ENCODE measurements around the gene FHOD1. TPM values are rescaled to one million over a fixed set of nuclear protein-coding genes. Genes with fewer than 3 reads are reported as not detected.
A peak's percentile ranks its signal among the peaks of the same experiment; 100 is the strongest.

The FHOD1 gene
- polyA plus RNA-seq, 2 of the 4 experiments (the other 2 are of a cell fraction) = 16.1 to 33.6 TPM

DNA sequence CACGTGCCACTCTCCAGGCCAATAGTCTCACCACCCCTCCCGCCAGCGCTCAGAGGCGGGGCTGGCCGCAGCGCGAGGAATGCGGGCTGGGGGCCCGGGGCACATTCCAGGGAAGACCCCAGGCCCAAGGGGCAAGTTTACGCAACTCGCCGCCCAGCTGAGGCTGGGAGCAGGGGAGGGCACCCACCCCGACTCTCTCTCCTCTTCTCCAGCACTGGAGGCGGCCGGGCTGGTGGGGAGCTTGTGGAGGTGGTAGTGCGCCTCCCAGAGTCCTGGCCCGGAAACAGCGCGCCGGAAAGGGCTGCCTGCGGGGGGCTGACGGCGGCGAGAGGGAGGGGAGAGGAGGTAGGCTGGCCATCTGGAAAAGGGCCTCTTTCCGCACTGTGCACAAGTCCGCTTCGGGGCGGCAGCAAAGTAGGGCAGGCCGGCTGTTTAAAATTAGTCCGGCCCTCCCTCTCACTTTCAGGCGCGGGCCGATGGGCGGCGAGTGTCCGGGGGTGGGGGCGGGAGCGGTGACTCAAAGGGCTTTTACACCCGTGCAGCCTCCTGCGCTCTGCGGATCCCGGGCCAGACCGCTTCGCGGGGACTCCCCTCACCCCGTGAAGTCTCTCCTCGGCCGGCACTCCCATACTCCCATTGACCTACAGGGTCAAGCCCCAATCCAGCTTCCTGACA lies 1.1 kb downstream of the FHOD1 start:
- Histone ChIP-seq H3K9me3 (no peaks in the 10 kb centered on the region), H3K27ac (peak overlapping the region; percentile 91 to 98), H3K4me2 (peak overlapping the region; percentile 97), H3K4me3 (peak overlapping the region; percentile 74), H3K4me1 (peaks cover 61% of the 10 kb centered on the region)
- TF ChIP-seq CEBPB (IDR thresholded peaks at IDR 0.05) (peak in 1 of 2 experiments; percentile 50; a peak in 1 of 4 replicates), NPAS2 (CRISPR knock-in tag; IDR thresholded peaks at IDR 0.05; ENCODE audit: borderline replicate concordance) (no peak), CHD4 (IDR thresholded peaks at IDR 0.05; ENCODE audit: borderline replicate concordance) (no peak), ZC3H11A (IDR thresholded peaks at IDR 0.05) (0 out of 2 replicates have a peak, but pooled peaks have one; percentile 0), HOXB13 (CRISPR knock-in tag; IDR thresholded peaks at IDR 0.05; ENCODE audit: low read depth) (0 out of 2 replicates have a peak, but pooled peaks have one; percentile 46), POLR2A (IDR thresholded peaks at IDR 0.05; ENCODE audit: low read length) (peak; percentile 23; the same call in 1 of the 2 replicates), JUN (IDR thresholded peaks at IDR 0.05) (peak in 1 of 2 experiments; percentile 57; a peak in 2 of 5 replicates), RAD21 (conservative IDR thresholded peaks at IDR 0.05 in 1 of 2, IDR thresholded peaks at IDR 0.05 in 1 of 2) (peak; percentile 9 to 41; a peak in 3 of 5 replicates), RARB (CRISPR knock-in tag; IDR thresholded peaks at IDR 0.05) (no peak), SMC3 (IDR thresholded peaks at IDR 0.05) (peak; percentile 30; the same call in 1 of the 3 replicates)
- TF ChIP-seq, protein P1, sequence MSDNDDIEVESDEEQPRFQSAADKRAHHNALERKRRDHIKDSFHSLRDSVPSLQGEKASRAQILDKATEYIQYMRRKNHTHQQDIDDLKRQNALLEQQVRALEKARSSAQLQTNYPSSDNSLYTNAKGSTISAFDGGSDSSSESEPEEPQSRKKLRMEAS (IDR thresholded peaks at IDR 0.05) = peak; percentile 94; the same call in 1 of the 2 replicates
- TF ChIP-seq, protein P2, sequence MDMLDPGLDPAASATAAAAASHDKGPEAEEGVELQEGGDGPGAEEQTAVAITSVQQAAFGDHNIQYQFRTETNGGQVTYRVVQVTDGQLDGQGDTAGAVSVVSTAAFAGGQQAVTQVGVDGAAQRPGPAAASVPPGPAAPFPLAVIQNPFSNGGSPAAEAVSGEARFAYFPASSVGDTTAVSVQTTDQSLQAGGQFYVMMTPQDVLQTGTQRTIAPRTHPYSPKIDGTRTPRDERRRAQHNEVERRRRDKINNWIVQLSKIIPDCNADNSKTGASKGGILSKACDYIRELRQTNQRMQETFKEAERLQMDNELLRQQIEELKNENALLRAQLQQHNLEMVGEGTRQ (IDR thresholded peaks at IDR 0.05) = peak; percentile 82
- TF ChIP-seq, protein P3, sequence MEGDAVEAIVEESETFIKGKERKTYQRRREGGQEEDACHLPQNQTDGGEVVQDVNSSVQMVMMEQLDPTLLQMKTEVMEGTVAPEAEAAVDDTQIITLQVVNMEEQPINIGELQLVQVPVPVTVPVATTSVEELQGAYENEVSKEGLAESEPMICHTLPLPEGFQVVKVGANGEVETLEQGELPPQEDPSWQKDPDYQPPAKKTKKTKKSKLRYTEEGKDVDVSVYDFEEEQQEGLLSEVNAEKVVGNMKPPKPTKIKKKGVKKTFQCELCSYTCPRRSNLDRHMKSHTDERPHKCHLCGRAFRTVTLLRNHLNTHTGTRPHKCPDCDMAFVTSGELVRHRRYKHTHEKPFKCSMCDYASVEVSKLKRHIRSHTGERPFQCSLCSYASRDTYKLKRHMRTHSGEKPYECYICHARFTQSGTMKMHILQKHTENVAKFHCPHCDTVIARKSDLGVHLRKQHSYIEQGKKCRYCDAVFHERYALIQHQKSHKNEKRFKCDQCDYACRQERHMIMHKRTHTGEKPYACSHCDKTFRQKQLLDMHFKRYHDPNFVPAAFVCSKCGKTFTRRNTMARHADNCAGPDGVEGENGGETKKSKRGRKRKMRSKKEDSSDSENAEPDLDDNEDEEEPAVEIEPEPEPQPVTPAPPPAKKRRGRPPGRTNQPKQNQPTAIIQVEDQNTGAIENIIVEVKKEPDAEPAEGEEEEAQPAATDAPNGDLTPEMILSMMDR (IDR thresholded peaks at IDR 0.05) = peak; percentile 50
- TF ChIP-seq, protein P4, sequence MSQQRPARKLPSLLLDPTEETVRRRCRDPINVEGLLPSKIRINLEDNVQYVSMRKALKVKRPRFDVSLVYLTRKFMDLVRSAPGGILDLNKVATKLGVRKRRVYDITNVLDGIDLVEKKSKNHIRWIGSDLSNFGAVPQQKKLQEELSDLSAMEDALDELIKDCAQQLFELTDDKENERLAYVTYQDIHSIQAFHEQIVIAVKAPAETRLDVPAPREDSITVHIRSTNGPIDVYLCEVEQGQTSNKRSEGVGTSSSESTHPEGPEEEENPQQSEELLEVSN (IDR thresholded peaks at IDR 0.05; ENCODE audit: borderline replicate concordance, low read depth) = peak; percentile 90; the same call in 1 of the 2 replicates
- ChIA-PET CTCF (interaction anchor here (0.6 to 9.7 kb wide), 18 partner anchors 13 to 270 kb away, joined by 3 to 138 read pairs (median 4); partner anchors contain the start of genes KCTD19, LRRC36, TMEM208 and TPPP3), POLR2A (interaction anchor here (0.7 to 3.3 kb wide), 6 partner anchors 15 to 48 kb away, joined by 3 to 30 read pairs (median 3); partner anchors contain the start of gene TMEM208)
- no peak for FAIRE-seq
- peak; percentile 46 to 64 for ATAC-seq
- WGBS (ENCODE audit: missing lambda C conversion rate) = 2% methylated on average over 20 of the region's 48 CpGs
- peak; percentile 56 to 79 for DNase-seq (ENCODE audit: low read depth in 1 of 2, low spot score in 1 of 2)

DNA sequence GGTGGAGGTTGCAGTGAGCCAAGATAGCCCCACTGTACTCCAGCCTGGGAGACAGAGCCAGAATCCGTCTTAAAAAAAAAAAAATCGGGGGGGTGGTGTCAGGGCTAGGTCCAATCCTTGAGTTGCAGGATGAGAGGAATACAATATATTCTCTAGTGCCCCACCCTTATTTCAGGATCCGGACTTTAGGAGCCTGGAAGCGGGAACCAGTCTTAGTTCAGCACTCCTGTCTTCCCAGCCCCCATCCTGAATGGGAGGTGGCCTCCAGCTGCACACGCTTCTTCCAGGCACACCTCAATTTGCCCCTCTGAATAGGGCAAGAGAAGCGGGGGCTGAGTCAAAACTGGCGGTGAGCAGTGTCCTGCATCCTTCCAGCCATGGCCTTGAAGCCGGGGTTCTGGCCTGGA lies 1.6 kb downstream of the FHOD1 start:
- FAIRE-seq (no peak), DNase-seq (ENCODE audit: low read depth in 1 of 2, low spot score in 1 of 2) (no peak), ATAC-seq (no peak)
- ChIA-PET POLR2A (interaction anchor here (0.7 to 3.3 kb wide), 7 partner anchors 14 to 48 kb away, joined by 3 to 30 read pairs (median 3); partner anchors contain the start of gene TMEM208), CTCF (interaction anchor here (0.6 to 9.7 kb wide), 18 partner anchors 13 to 269 kb away, joined by 3 to 138 read pairs (median 3); partner anchors contain the start of genes KCTD19, LRRC36, TMEM208 and TPPP3)
- peak overlapping the region; percentile 74 for H3K4me3 ChIP-seq
- peak overlapping the region; percentile 97 for H3K4me2 ChIP-seq
- H3K27ac ChIP-seq = peak overlapping the region; percentile 91 to 98
- 16% methylated on average over 7 of the region's 8 CpGs for WGBS (ENCODE audit: missing lambda C conversion rate)
- peaks cover 67% of the 10 kb centered on the region for H3K4me1 ChIP-seq
- TF ChIP-seq POLR2A (IDR thresholded peaks at IDR 0.05; ENCODE audit: low read length) = no peak
- 0 out of 2 replicates have a peak, but pooled peaks have one; percentile 1 for TF ChIP-seq ZC3H11A (IDR thresholded peaks at IDR 0.05)
- TF ChIP-seq CBX8 (IDR thresholded peaks at IDR 0.05) = no peak
- H3K9me3 ChIP-seq = no peaks in the 10 kb centered on the region

DNA sequence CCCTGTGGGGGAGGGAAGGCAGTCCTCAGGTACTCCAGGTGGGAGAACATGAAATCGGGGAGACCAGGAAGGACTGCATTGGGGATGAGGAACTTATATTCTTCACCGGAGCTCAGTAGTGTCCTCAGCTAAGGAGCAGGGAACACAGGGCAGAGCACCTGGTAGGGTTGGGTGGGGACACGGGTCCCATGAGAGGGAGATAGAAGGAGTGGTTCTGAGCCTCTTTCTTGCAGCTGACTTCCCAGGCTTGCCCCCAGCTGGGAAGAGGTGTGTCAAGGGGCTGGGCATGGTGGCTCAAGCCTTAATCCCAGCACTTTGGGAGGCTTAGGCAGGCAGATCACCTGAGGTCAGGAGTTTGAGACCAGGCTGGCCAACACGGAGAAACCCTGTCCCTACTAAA lies 2.1 kb downstream of the FHOD1 start:
- POLR2A ChIA-PET = interaction anchor here (2.0 kb wide), 2 partner anchors 18 to 21 kb away, joined by 6 to 12 read pairs; partner anchors contain the start of gene TMEM208
- peak overlapping the region; percentile 74; the same call in 2 of the 3 replicates for H3K4me3 ChIP-seq
- H3K9me3 ChIP-seq = no peaks in the 10 kb centered on the region
- H3K4me2 ChIP-seq = peak overlapping the region; percentile 97
- DNase-seq (ENCODE audit: low read depth in 1 of 2, low spot score in 1 of 2) (no peak), FAIRE-seq (no peak), ATAC-seq (no peak)
- H3K4me1 ChIP-seq = peaks cover 70% of the 10 kb centered on the region
- 77% methylated on average over 4 of the region's 4 CpGs for WGBS (ENCODE audit: missing lambda C conversion rate)
- peak overlapping the region; percentile 91 to 98 for H3K27ac ChIP-seq
- CTCF ChIA-PET = interaction anchor here (0.9 to 9.7 kb wide), 9 partner anchors 12 to 196 kb away, joined by 3 to 138 read pairs (median 5); partner anchors contain the start of gene TMEM208
- TF ChIP-seq HOXB13 (CRISPR knock-in tag; IDR thresholded peaks at IDR 0.05; ENCODE audit: low read depth) = no peak
- TF ChIP-seq POLR2AphosphoS2 (conservative IDR thresholded peaks at IDR 0.05; ENCODE audit: low read length) = no peak
- no peak for TF ChIP-seq POLR2A (IDR thresholded peaks at IDR 0.05; ENCODE audit: low read length)
- TF ChIP-seq, protein P5, sequence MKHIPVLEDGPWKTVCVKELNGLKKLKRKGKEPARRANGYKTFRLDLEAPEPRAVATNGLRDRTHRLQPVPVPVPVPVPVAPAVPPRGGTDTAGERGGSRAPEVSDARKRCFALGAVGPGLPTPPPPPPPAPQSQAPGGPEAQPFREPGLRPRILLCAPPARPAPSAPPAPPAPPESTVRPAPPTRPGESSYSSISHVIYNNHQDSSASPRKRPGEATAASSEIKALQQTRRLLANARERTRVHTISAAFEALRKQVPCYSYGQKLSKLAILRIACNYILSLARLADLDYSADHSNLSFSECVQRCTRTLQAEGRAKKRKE (CRISPR knock-in tag; IDR thresholded peaks at IDR 0.05; ENCODE audit: low read depth) = no peak
- no peak for TF ChIP-seq MYC (IDR thresholded peaks at IDR 0.05; ENCODE audit: borderline replicate concordance, low read length)
- TF ChIP-seq ZFP36 (IDR thresholded peaks at IDR 0.05; ENCODE audit: borderline replicate concordance, partially characterized antibody) = no peak
- TF ChIP-seq, protein P6, sequence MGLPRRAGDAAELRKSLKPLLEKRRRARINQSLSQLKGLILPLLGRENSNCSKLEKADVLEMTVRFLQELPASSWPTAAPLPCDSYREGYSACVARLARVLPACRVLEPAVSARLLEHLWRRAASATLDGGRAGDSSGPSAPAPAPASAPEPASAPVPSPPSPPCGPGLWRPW (IDR thresholded peaks at IDR 0.05) = no peak
- no peak for TF ChIP-seq MAZ (IDR thresholded peaks at IDR 0.05; ENCODE audit: borderline replicate concordance, low read depth, low read length)
- no peak for TF ChIP-seq FOXS1 (CRISPR knock-in tag; IDR thresholded peaks at IDR 0.05)
- no peak for TF ChIP-seq TFCP2L1 (CRISPR knock-in tag; IDR thresholded peaks at IDR 0.05)
- no peak for TF ChIP-seq EP300 (IDR thresholded peaks at IDR 0.05)
- TF ChIP-seq CHD4 (IDR thresholded peaks at IDR 0.05; ENCODE audit: borderline replicate concordance) = no peak
